ENCODE measurements around the gene PNMA8A. TPM values are rescaled to one million over a fixed set of nuclear protein-coding genes. Genes with fewer than 3 reads are reported as not detected.
A peak's percentile ranks its signal among the peaks of the same experiment; 100 is the strongest.

Gene PNMA8A
- total RNA-seq, 6 experiments from 2014 or later: 0.06 to 0.26 (median 0.23) TPM; not detected in 2

- ATAC-seq: no peak
- intact Hi-C loops (cut with DNase I): no loop called here
- TF ChIP-seq POLR2A (IDR thresholded peaks at IDR 0.05) (no peak), CTCF (IDR thresholded peaks at IDR 0.05) (peak in 1 of 4 donors; percentile 4)
- Histone ChIP-seq H3K4me1 (no peaks in the 10 kb centered on the region), H3K9me3 (no peaks in the 10 kb centered on the region), H3K4me3 (no peak overlapping the region), H3K27ac (no peak overlapping the region), H3K27me3 (peaks cover 0 to 4% of the 10 kb centered on the region in 2 donors), H3K36me3 (no peaks in the 10 kb centered on the region)
- no peak for DNase-seq
- 16% methylated on average over 9 of the region's 10 CpGs for WGBS (ENCODE audit: insufficient coverage, low coverage, low lambda C conversion rate, missing lambda C conversion rate)
Measured at GRCh38 chr19:46431824-46432223, 39.5 kb downstream of the PNMA8A start.

- ATAC-seq (no peak), DNase-seq (no peak)
- Histone ChIP-seq H3K36me3 (no peaks in the 10 kb centered on the region), H3K27me3 (peaks cover 0 to 4% of the 10 kb centered on the region in 2 donors), H3K4me3 (no peak overlapping the region), H3K4me1 (peaks cover 0 to 4% (median 0%) of the 10 kb centered on the region in 4 donors), H3K9me3 (no peaks in the 10 kb centered on the region), H3K27ac (no peak overlapping the region)
- TF ChIP-seq CTCF (IDR thresholded peaks at IDR 0.05) (no peak), POLR2A (IDR thresholded peaks at IDR 0.05) (no peak)
- whole genome bisulfite sequencing (ENCODE audit: insufficient coverage, low coverage, low lambda C conversion rate, missing lambda C conversion rate): 56% methylated on average over 4 of the region's 4 CpGs
- intact Hi-C loops (cut with DNase I): no loop called here
Measured at GRCh38 chr19:46429999-46430398, 41.4 kb downstream of the PNMA8A start.

- no peak within 1 kb of the TSS for H3K4me3 ChIP-seq
Measured at GRCh38 chr19:46428239-46429135, 42.9 kb downstream of the PNMA8A start, which contains the start of gene PNMA8C. Gene PNMA8C, minus strand, starts transcription at chr19:46428936. Its CDS starts 577 bp downstream, at chr19:46428359.

GRCh38 chr19:46427518-46428045, 43.8 kb downstream of the PNMA8A start:
- no peaks in the 10 kb centered on the region for H3K9me3 ChIP-seq
- ATAC-seq (no peak), DNase-seq (no peak)
- intact Hi-C loops (cut with DNase I): no loop called here
- no peak overlapping the region for H3K4me3 ChIP-seq
- H3K27ac ChIP-seq: no peak overlapping the region
- peaks cover 0 to 4% (median 0%) of the 10 kb centered on the region in 4 donors for H3K4me1 ChIP-seq
- H3K36me3 ChIP-seq: no peaks in the 10 kb centered on the region
- peaks cover 0 to 4% of the 10 kb centered on the region in 2 donors for H3K27me3 ChIP-seq
- 71% methylated on average over 17 of the region's 17 CpGs for WGBS (ENCODE audit: insufficient coverage, low coverage, low lambda C conversion rate, missing lambda C conversion rate)
- TF ChIP-seq CTCF (IDR thresholded peaks at IDR 0.05) (no peak), POLR2A (IDR thresholded peaks at IDR 0.05) (no peak)

More at GRCh38 chr19:46428239-46429135, 42.9 kb downstream of the PNMA8A start, which contains the start of gene PNMA8C:
- intact Hi-C loops (cut with DNase I): no loop called here
- Histone ChIP-seq H3K27ac (no peak within 1 kb of the TSS), H3K4me1 (peaks cover 0 to 4% (median 0%) of the 10 kb centered on the region in 4 donors), H3K27me3 (peaks cover 0 to 4% of the 10 kb centered on the region in 2 donors), H3K36me3 (no peaks in the 10 kb centered on the region), H3K9me3 (no peaks in the 10 kb centered on the region)
- TF ChIP-seq POLR2A (IDR thresholded peaks at IDR 0.05) (no peak), CTCF (IDR thresholded peaks at IDR 0.05) (no peak)
- 42% methylated on average over 19 of the region's 52 CpGs for WGBS (ENCODE audit: insufficient coverage, low coverage, low lambda C conversion rate, missing lambda C conversion rate)
- DNase-seq (peak; percentile 68 to 86 (median 85)), ATAC-seq (peak; percentile 73 to 88 (median 78))

Measured in right lobe of liver (tissue), 6 donors.